ENCODE measurements around the gene ADAR.
A peak's percentile ranks its signal among the peaks of the same experiment; 100 is the strongest.

The ADAR gene

DNA sequence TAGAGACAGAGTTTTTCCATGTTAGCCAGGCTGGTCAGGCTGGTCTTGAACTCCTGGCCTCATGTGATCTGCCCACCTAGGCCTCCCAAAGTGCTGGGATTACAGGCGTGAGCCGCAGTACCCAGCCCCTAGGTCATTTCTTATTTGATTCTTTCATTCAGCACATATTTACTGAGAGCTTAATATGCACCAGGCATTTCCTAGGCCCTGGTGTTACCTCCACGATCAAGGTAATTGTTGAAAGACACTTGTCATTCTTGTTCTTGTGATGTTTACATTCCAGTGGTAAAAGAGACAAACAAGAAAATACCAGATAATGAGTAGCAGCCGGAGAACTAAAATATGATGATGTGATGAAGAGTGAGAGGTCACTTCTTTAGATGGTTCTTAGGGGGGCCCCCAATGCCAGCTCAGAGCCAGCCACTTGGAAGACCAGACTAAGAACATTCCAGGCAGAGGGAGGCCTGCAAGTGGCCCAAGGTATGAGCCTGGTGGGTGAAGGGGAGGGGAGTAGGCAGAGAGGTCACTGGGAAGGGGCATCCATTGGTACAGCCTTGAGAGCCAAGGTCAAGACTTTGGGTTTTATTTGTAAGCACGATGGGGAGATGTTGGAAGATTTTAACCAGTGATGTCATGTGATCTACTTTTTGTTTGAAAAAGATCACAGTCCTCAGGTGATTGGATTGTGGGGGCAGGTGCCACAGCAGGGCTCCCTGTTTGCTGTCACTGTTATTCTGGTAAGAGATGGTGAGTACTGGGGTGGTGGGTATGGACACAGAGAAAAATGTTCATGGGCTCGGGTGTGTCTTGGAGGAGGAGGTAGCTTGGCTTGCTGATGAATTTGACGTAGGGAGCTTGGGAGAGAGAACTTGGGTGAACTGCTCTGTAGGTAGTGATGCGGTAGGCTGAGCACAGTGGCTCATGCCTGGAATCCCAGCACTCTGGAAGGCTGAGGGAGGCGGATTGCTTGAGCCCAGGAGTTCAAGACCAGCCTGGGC, 68.2 kb downstream of the ADAR start:
- POLR2A ChIA-PET (ENCODE audit: low non-redundant PET): no interaction called here
- H3K27ac ChIP-seq: no peak overlapping the region
- CTCF ChIA-PET: no interaction called here
- TF ChIP-seq, protein P1, sequence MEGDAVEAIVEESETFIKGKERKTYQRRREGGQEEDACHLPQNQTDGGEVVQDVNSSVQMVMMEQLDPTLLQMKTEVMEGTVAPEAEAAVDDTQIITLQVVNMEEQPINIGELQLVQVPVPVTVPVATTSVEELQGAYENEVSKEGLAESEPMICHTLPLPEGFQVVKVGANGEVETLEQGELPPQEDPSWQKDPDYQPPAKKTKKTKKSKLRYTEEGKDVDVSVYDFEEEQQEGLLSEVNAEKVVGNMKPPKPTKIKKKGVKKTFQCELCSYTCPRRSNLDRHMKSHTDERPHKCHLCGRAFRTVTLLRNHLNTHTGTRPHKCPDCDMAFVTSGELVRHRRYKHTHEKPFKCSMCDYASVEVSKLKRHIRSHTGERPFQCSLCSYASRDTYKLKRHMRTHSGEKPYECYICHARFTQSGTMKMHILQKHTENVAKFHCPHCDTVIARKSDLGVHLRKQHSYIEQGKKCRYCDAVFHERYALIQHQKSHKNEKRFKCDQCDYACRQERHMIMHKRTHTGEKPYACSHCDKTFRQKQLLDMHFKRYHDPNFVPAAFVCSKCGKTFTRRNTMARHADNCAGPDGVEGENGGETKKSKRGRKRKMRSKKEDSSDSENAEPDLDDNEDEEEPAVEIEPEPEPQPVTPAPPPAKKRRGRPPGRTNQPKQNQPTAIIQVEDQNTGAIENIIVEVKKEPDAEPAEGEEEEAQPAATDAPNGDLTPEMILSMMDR (conservative IDR thresholded peaks at IDR 0.05; ENCODE audit: low read depth): no peak
- DNase-seq (ENCODE audit: low spot score): no peak

DNA sequence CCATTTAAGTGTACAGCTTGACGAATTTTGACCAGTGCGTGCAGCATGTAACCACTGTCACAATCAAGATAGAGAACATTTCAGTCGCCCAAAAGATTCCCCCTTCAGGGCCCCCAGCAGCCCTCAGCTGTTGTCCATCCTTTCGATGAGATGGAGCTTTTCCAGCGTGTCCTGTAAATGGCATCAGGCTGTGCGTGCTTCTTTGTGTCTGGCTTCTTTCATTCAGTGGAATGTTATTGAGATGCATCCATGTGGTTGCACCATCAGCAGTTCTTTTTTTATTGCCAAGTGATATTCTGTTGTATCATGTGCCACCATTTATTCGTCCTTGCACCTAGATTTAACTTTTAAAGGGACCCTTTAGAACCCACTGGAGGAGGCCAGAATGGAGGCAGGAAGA, 71.4 kb downstream of the ADAR start:
- POLR2A ChIA-PET (ENCODE audit: low non-redundant PET): no interaction called here
- CTCF ChIA-PET: interaction anchor here (0.5 kb wide), 1 partner anchor 748 kb away, joined by 5 read pairs; no protein-coding TSS in a partner anchor
- H3K27ac ChIP-seq: no peak overlapping the region
- DNase-seq (ENCODE audit: low spot score): no peak
- TF ChIP-seq, protein P1 (conservative IDR thresholded peaks at IDR 0.05; ENCODE audit: low read depth): no peak

DNA sequence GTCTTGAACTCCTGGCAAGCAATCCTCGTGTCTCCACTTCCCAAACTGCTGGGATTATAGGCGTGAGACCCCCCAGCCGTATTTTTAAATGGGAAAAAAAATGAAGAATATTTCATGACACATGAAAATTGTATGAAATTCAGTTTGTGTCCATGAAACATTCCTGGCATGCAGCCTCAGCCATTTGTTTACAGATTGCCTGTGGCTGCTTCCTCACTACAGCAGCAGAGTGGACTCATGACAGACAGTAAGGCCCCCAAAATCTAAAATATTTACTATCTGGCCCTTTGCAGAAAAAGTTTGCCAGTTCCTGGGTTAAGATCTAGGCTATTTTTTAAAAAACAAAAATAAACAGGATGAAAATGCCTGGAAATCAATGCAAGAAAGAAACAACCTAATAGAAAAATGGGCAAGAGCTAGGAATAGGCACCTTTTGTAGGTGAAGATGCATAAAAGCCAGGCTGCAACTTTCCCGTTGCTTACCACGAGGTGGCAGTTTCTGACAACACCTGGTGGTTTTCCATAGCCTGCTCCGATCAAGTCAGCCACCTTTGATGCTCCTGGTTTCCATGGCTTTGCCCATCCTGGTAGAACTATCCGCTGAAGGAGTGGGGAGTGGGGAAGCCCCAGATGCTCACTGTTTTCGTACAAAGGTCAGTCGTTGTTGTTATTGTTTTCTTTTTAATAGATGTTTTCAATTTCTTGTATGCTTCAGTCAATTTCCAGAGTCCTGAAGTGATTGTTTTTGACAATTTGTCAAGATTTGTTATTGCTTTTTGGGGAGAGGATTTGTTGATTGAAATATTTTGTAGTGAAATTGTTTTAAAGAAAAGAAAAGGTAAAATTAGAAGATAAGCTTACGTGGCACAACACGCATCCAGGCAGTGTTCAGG, 73.8 kb downstream of the ADAR start:
- TF ChIP-seq, protein P1 (conservative IDR thresholded peaks at IDR 0.05; ENCODE audit: low read depth): peak; percentile 76
- H3K27ac ChIP-seq: no peak overlapping the region
- ChIA-PET CTCF (interaction anchor here (0.5 to 1.2 kb wide), 6 partner anchors 9 to 962 kb away, joined by 3 to 6 read pairs (median 3); no protein-coding TSS in a partner anchor), POLR2A (ENCODE audit: low non-redundant PET) (no interaction called here)
- DNase-seq (ENCODE audit: low spot score): peak; percentile 77
